ENCODE data around the gene FAM162A. TPM values are rescaled to one million over a fixed set of nuclear protein-coding genes. Genes with fewer than 3 reads are reported as not detected.
"Not testable (repeated sequence)": the region's sequence is repeated elsewhere in the genome, so short reads cannot be mapped to it uniquely, and the experiment has no call there.

Gene FAM162A
- total and polyA plus RNA-seq, 10 donors: 9.3 to 57.1 (median 25.8) TPM

GRCh38 chr3:122443090-122443489 lies 59.1 kb downstream of the FAM162A start:
- intact Hi-C loops (cut with DNase I; ENCODE audit: low total_unique reads): no loop called here
- no peaks in the 10 kb centered on the region for H3K27me3 ChIP-seq (replicated peaks in 1 of 7)
- TF ChIP-seq, protein P1, sequence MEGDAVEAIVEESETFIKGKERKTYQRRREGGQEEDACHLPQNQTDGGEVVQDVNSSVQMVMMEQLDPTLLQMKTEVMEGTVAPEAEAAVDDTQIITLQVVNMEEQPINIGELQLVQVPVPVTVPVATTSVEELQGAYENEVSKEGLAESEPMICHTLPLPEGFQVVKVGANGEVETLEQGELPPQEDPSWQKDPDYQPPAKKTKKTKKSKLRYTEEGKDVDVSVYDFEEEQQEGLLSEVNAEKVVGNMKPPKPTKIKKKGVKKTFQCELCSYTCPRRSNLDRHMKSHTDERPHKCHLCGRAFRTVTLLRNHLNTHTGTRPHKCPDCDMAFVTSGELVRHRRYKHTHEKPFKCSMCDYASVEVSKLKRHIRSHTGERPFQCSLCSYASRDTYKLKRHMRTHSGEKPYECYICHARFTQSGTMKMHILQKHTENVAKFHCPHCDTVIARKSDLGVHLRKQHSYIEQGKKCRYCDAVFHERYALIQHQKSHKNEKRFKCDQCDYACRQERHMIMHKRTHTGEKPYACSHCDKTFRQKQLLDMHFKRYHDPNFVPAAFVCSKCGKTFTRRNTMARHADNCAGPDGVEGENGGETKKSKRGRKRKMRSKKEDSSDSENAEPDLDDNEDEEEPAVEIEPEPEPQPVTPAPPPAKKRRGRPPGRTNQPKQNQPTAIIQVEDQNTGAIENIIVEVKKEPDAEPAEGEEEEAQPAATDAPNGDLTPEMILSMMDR (IDR thresholded peaks at IDR 0.05 in 8 of 11, conservative IDR thresholded peaks at IDR 0.05 in 3 of 11): no peak
- TF ChIP-seq POLR2AphosphoS5 (IDR thresholded peaks at IDR 0.05) (peak in 2 of 3 donors; percentile 10 to 66), POLR2A (IDR thresholded peaks at IDR 0.05) (no peak)
- peaks cover 0 to 22% (median 11%) of the 10 kb centered on the region in 8 donors for H3K9me3 ChIP-seq
- 89 to 96% (median 95%) methylated on average over 9 to 10 of the region's 10 CpGs for WGBS, 5 donors
- H3K4me1 ChIP-seq: no peaks in the 10 kb centered on the region
- peaks cover 12 to 97% (median 70%) of the 10 kb centered on the region in 6 donors for H3K36me3 ChIP-seq
- DNase-seq: no peak
- no peak overlapping the region for H3K27ac ChIP-seq
- no peak overlapping the region for H3K4me3 ChIP-seq

DNA sequence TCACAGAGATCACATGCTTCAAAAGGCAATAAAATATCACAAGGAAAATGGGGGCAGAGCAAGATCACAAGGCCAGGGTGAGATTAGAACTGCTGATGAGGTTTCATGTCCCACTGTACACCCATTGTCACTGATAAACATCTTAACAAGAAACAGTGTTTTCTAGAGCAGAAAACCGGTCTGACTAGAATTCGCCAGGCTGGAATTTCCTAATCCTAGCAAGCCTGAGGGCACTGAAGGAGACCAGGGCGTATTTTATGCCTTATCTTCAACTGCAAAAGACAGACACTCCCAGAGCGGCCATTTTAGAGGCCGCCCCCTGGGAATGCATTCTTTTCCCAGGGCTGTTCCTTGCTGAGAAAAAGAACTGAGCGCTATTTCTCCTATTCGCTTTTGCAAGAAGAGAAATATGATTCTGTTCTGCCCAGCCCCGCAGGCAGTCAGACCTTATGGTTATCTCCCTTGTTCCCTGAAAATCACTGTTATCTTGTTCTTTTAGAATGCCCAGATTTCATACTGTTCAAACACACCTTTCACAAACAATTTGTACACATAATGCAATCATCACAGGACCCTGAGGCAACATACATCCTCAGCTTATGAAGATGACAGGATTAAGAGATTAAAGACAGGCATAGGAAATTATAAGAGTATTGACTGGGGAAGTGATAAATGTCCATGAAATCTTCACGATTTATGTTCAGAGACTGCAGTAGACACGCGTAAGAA lies 59.9 kb downstream of the FAM162A start:
- H3K4me1 ChIP-seq; intact Hi-C loops (cut with DNase I; ENCODE audit: low total_unique reads); H3K27ac ChIP-seq; H3K27me3 ChIP-seq (replicated peaks in 1 of 7); DNase-seq; H3K4me3 ChIP-seq: not testable (repeated sequence)
- WGBS, 5 donors: 90 to 99% (median 98%) methylated on average over 11 of the region's 11 CpGs
- Histone ChIP-seq H3K9me3 (peaks cover 0 to 26% (median 11%) of the 10 kb centered on the region in 8 donors), H3K36me3 (peaks cover 12 to 97% (median 69%) of the 10 kb centered on the region in 6 donors)

- intact Hi-C loops (cut with DNase I; ENCODE audit: low total_unique reads); DNase-seq: not testable (repeated sequence)
- H3K36me3 ChIP-seq: peaks cover 12 to 97% (median 69%) of the 10 kb centered on the region in 6 donors
These were observed 60.5 kb downstream of the FAM162A start for GRCh38 chr3:122444491-122444887.

DNA sequence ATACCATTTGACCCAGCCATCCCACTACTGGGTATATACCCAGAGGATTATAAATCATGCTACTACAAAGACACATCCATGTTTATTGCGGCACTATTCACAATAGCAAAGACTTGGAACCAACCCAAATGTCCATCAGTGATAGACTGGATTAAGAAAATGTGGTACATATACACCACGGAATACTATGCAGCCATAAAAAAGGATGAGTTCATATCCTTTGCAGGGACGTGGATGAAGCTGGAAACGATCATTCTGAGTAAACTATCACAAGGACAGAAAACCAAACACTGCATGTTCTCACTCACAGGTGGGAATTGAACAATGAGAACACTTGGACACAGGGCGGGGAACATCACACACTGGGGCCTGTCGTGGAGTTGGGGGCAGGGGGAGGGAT lies 64.2 kb downstream of the FAM162A start:
- Histone ChIP-seq H3K36me3 (peaks cover 7 to 97% (median 67%) of the 10 kb centered on the region in 6 donors), H3K9me3 (peaks cover 0 to 24% (median 11%) of the 10 kb centered on the region in 8 donors)
- H3K27ac ChIP-seq; H3K4me3 ChIP-seq; H3K4me1 ChIP-seq; DNase-seq; intact Hi-C loops (cut with DNase I; ENCODE audit: low total_unique reads); H3K27me3 ChIP-seq (replicated peaks in 1 of 7): not testable (repeated sequence)
- WGBS, 5 donors: 94 to 98% (median 97%) methylated on average over 6 of the region's 6 CpGs

More at GRCh38 chr3:122444491-122444887, 60.5 kb downstream of the FAM162A start:
- H3K27ac ChIP-seq; H3K27me3 ChIP-seq (replicated peaks in 1 of 7); H3K4me3 ChIP-seq; H3K4me1 ChIP-seq: not testable (repeated sequence)
- WGBS, 5 donors: 96 to 98% (median 96%) methylated on average over 5 of the region's 5 CpGs
- peaks cover 0 to 26% (median 11%) of the 10 kb centered on the region in 8 donors for H3K9me3 ChIP-seq

GRCh38 chr3:122451371-122451770 lies 67.4 kb downstream of the FAM162A start:
- no peak overlapping the region for H3K27ac ChIP-seq
- H3K4me3 ChIP-seq: no peak overlapping the region
- 95 to 99% (median 97%) methylated on average over 3 of the region's 3 CpGs for WGBS, 5 donors
- no peak for DNase-seq
- peaks cover 0 to 5% (median 0%) of the 10 kb centered on the region in 8 donors for H3K9me3 ChIP-seq
- no peaks in the 10 kb centered on the region for H3K27me3 ChIP-seq (replicated peaks in 1 of 7)
- peaks cover 0 to 94% (median 58%) of the 10 kb centered on the region in 6 donors for H3K36me3 ChIP-seq
- TF ChIP-seq POLR2A (IDR thresholded peaks at IDR 0.05) (no peak), POLR2AphosphoS5 (IDR thresholded peaks at IDR 0.05) (no peak)
- TF ChIP-seq, protein P1 (IDR thresholded peaks at IDR 0.05 in 8 of 11, conservative IDR thresholded peaks at IDR 0.05 in 3 of 11): no peak
- intact Hi-C loops (cut with DNase I; ENCODE audit: low total_unique reads): no loop called here
- no peaks in the 10 kb centered on the region for H3K4me1 ChIP-seq

Data from spleen (tissue), 11 donors.